LNCAP (cell line): Measurements from ENCODE around the gene ARR3.

Experiments
- TF ChIP-seq, protein P1 (sequence below): fragments of 450-650 bp; IDR thresholded peaks from 2 replicates; pipeline ENCODE4 v1.5.1; 2017; ENCODE audit warnings: mild to moderate bottlenecking

Gene ARR3

DNA sequence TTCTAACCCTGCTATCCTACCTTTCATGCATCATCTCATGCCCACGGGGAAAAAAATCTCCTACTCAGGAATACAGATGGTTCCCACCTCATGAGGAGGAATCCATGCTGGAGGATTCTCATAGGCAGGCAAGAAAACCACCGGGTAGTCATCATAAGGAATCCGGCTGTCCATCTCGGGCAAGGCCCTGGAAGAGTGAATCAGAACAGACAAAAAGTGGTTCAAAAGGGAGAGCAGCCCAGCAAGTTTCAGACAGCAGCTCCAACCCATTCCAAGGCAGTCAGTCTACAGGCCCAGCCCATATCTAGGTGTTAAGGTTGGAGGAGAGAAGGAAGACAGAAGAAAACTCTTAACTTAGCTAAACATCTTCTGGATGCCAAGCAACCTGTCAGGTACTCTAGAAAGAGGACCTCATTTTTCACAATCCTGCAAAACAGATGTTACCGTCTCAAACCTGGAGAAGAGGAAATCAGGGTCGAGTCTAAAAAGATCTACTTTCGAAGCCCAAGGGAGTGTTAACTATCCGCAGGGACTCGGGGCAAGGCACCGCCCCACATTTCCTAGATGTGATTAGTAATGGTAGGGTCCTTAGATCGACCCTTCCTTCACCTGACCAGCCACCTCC is 21.1 kb downstream of the ARR3 start:
- TF ChIP-seq, protein P1, sequence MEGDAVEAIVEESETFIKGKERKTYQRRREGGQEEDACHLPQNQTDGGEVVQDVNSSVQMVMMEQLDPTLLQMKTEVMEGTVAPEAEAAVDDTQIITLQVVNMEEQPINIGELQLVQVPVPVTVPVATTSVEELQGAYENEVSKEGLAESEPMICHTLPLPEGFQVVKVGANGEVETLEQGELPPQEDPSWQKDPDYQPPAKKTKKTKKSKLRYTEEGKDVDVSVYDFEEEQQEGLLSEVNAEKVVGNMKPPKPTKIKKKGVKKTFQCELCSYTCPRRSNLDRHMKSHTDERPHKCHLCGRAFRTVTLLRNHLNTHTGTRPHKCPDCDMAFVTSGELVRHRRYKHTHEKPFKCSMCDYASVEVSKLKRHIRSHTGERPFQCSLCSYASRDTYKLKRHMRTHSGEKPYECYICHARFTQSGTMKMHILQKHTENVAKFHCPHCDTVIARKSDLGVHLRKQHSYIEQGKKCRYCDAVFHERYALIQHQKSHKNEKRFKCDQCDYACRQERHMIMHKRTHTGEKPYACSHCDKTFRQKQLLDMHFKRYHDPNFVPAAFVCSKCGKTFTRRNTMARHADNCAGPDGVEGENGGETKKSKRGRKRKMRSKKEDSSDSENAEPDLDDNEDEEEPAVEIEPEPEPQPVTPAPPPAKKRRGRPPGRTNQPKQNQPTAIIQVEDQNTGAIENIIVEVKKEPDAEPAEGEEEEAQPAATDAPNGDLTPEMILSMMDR = no peak

DNA sequence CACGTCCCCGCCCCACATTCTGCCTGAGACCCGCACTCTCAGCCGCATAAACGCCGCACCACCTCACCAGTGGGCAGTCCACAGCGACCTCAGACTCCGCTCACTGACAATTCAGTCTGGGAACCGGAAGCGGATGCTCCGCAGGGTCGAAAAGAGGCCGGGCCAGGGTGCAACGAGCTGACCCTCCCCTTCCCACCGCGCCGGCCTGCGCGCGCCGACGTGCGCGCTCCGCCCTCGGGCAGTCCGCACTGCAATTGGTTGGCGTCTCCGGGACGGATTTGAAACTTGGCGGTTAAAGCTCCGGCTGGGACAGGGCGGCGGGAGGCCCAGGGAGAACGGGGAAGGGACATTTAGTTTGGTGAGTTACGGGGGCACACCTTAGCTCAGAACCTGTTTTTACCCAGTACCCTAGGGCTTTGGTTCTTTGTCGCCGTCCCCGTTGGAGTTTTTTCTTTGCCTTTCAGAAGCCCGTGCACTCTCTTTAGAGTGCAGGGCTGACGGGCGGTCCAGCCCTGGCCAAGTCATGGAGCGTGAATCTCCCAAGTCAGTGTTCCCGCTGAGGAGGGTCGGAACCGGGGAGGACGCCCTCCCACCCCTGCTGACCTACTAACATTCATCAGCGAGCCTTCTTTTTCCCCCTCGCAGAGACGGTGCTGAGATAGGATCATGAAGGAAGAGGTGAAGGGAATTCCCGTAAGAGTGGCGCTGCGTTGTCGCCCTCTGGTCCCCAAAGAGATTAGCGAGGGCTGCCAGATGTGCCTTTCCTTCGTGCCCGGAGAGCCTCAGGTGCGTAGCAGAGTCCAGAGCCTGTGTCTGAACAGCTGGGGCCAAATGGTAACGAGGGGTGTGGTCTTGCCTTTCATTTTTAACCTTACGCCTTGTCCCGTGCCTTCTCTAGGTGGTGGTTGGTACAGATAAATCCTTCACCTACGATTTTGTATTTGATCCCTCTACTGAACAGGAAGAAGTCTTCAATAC is 21.9 kb downstream of the ARR3 start, which contains the start of the genes KIF4A and PDZD11:
Gene KIF4A (plus strand): TSS at position 312 of the 978 bp plus-strand sequence. CDS start 355 bp downstream, at position 667.
Gene PDZD11 (minus strand): TSS at position 135 of the 978 bp plus-strand sequence. CDS start 586 bp downstream, outside the sequence.
- TF ChIP-seq, protein P1 = no peak

DNA sequence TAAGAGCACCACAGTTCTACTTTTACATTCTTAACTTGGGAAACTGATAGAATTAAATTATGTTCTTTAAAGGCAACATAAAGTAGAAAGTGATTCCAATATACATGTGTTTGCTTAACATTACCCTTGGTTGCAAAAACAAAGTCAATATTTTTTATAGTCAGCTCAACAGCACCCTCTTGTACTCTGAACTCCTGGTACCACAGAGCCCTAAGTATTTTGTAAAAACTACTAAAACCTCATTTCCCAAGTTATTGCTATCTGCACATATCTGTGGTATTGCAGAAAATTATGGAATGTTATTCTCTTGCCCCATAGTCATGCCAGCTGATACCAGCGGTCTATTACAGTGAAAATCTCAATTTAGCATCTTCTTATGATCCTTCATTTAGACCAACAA is 24.7 kb downstream of the ARR3 start:
- TF ChIP-seq, protein P1 = no peak

DNA sequence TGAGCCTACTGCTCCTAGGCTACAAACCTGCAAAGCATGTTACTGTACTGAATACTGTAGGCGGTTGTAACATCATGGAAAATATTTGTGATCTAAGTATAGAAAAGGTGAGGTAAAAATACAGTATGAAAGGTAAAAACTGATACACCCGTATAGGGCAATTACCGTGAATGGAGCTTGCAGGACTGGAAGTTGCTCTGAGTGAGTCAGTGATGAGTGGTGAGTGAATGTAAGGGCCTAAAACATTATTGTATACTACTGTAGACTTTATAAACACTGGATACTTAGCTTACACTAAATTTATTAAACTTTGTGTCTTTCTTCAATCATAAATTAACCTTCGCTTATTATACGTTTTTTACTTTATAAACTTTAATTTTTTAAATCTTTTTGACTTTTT is 25.5 kb downstream of the ARR3 start:
- TF ChIP-seq, protein P1 = no peak

DNA sequence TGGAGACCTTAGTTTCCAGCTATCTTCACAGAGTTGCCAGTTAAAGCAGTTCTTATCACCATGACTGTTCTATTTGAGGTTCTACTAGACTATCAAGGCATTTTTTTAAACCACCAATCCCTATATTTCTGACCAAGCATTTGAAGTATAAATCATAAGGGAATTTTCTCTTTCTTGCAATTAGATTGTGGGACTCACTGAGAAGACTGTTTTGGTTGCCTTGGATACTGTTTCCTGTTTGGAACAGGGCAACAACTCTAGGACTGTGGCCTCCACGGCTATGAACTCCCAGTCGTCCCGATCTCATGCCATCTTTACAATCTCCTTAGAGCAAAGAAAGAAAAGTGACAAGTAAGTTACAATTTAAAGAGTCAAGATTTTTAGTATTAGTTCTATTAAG is 33.6 kb downstream of the ARR3 start:
- TF ChIP-seq, protein P1 = no peak

DNA sequence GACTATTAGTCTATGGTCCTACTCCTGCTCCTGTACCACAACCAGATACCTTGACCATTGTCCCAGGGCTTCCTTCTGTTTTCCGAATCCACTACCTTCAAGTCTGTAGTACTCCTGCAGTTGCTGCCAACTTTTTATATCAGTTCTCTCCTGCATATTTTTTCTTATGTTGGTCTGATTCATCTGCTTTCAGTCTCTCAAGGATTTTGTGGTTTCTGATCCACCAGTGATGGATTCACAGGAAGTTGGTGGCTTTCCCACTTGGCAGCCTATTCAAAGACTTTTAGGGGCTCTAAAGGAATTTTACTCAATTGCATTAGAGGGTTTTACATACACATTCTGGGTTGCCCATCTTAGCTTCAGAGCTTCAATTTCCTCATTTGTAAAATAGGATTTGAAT is 45.4 kb downstream of the ARR3 start:
- TF ChIP-seq, protein P1 = no peak

DNA sequence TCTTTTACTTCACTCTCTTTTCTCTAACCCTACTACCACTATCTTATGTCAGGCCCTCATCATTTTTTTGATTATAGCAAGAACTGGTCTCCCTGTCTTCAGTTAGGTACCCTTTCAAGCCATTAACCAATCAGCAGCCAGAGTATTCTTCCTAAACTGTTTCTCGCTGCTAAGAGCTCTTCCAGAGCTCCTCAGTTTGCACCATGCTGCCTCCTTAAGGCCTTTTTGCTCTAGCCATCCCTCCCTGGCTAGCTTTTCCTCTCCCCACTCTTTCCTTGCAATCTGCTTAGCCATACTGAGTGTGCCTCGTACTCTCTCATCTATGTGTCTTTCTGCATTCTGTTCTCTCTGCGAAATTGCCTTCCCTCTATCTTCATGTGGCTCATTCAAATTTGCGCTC is 54.6 kb downstream of the ARR3 start:
- TF ChIP-seq, protein P1 = no peak
